ENCODE measurements around the gene OR10C1.
"Not testable (repeated sequence)": the region's sequence is repeated elsewhere in the genome, so short reads cannot be mapped to it uniquely, and the experiment has no call there.

Gene OR10C1, protein sequence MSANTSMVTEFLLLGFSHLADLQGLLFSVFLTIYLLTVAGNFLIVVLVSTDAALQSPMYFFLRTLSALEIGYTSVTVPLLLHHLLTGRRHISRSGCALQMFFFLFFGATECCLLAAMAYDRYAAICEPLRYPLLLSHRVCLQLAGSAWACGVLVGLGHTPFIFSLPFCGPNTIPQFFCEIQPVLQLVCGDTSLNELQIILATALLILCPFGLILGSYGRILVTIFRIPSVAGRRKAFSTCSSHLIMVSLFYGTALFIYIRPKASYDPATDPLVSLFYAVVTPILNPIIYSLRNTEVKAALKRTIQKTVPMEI

DNA sequence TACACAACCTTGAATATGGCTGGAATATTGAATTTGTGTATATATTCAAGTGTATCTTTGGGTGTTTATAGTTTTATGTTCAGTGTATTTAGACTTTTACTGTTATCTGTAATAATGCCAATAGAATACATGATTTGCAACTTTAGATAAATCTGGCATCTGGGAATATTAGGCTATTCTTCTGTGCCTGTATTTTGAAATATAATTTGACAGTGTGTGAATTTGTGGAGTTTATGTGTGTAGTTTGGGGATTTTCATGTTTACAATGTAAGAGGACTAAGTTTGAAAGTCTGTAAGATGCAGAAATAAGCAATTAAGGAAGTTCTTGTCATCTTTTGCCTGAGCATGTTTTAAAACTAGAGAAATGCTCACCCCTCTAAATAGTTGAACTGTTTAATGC, at the start of gene OR10C1:
TSS of gene OR10C1 (plus strand) at position 301 of the 400 bp plus-strand sequence. CDS start 710 bp downstream, outside the sequence.
- no peak within 1 kb of the TSS for H3K4me3 ChIP-seq (ENCODE audit: low read depth, low read length)

DNA sequence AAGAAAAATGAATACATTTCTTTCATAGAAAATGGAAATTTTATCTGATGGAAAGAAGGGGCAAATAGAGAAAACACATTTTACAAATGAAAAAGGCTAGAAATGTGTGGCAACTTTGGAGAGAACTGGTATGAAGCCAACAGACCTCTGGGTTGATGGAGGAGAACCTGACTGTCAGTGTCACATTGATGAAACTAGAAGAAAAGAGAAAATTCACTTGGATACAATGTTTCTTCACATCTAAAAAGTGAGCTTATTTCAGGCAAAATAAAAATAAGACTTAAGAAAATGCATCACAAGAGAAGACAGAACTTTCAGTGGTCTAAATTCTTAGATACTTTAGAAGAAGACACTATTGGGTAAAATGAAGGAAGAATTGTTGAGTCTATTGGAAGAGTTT, 43.8 kb upstream of the OR10C1 start, which contains the start of gene OR12D2:
TSS of gene OR12D2 (plus strand) at position 301 of the 400 bp plus-strand sequence. CDS start 1,069 bp downstream, outside the sequence.
- H3K4me3 ChIP-seq (ENCODE audit: low read depth, low read length), result no peak within 1 kb of the TSS

DNA sequence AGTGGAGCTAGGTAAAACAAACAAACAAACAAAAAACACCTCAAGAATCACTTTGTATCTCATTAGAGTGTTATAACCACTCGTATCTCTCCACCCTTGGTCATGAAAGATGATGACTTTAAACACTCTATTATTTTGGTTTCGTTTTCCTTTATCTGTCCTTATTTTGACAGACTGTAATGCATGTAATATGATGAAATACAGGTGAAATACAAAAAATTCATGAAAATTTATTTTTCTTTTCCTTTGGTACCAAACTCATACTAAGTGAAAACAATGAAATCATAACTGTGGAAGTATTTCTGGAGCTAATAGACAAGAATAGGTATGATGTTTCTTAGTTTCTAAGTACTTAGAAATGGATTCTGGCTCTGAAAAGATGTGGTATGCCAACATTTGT, 39.6 kb upstream of the OR10C1 start:
- no peak overlapping the region for H3K4me3 ChIP-seq (ENCODE audit: low read depth, low read length)

DNA sequence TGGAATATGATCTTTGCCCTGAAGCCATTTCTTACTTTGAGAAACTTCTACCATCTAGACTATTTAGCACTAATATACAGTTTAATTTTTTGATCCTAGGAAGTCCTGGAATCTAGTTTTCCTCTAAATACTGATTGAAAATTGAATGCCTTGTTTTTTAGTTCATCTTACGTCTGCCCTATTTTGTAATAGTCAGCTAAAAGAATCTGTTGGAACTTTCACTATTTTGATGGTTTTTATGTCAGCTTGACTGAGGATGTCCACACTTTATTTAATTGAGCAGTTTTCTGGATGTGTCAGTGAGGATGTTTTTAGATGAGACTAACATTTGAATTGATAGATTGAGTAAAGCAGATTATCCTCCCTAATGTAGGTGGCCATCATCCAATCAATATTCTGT, 35.3 kb upstream of the OR10C1 start:
- no peak overlapping the region for H3K4me3 ChIP-seq (ENCODE audit: low read depth, low read length)

DNA sequence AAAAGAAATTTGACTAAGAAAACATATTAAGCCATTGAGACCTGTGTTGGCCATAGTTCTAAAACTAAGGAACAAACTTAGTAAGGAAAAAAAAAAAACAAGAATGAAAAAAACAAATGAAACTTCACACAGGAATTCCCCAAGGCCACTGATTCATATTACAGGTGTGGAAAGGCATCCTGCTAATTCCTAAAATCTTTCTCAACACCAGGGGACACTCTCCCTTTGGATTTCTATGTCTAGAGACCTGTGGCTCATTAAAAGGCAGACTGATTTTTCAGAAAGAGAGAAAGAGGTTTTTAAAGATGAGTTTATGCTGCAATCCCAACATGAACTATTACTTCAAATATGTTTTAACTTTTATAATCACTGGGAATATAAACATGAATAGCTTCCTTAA, 24.5 kb upstream of the OR10C1 start, which contains the start of gene OR12D1:
TSS of gene OR12D1 (plus strand) at position 341 of the 400 bp plus-strand sequence.
- H3K4me3 ChIP-seq (ENCODE audit: low read depth, low read length), result no peak within 1 kb of the TSS

DNA sequence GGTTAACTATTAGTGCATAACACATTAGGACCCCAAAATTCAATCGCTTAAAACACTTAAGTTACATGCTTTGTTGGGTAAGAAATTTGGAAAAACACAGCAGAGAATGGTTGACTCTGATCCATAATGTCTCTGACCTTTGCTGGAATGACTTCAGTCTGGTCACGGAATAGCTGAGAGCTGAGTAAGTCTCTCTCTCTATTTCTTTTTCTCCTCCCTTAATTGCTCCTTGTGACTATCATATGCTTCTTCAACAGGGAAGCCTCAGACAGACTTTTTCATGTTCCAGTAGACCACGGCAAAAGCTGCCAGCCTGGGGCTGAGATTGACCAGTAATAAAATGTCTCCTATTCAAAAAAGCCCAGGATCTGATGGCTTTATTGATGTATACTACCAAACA, 19.6 kb upstream of the OR10C1 start:
- H3K4me3 ChIP-seq (ENCODE audit: low read depth, low read length), result no peak overlapping the region

DNA sequence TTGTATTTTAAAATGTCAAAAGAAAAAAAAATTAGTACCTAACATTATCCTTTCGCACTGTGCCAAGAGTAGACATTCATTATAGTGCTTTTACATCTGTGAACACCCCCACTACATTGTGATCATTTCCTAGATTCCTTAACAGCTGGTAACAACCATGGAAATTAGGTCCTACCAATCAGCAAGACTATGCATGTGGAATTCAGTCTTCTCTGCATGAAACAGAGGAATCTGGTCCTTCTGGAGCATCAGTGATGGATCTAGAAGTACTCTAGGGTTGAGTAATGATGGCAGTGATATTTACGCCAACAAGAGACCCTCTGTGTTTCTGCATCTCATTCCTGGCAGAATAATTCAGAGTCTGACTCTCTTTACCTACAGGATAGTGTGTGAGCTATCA, 14.9 kb upstream of the OR10C1 start:
- no peak overlapping the region for H3K4me3 ChIP-seq (ENCODE audit: low read depth, low read length)

DNA sequence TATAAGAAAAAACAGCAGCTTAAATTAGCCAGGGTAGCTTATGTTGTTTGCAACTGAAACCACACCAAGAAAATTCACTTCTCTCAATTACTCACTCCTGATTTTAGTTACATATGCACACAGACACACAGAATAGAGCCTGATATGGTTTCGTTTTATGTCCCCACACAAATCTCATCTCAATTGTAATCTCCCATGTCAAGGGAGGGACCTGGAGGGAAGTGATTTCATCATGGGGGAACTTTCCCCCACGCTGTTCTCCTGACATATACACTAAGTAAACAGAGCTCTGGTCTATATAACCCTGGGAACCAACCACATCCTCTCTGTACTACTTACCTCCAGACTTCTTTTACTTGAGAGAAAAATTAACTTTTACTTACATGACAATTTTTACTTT, 14.5 kb upstream of the OR10C1 start:
- no peak overlapping the region for H3K4me3 ChIP-seq (ENCODE audit: low read depth, low read length)

DNA sequence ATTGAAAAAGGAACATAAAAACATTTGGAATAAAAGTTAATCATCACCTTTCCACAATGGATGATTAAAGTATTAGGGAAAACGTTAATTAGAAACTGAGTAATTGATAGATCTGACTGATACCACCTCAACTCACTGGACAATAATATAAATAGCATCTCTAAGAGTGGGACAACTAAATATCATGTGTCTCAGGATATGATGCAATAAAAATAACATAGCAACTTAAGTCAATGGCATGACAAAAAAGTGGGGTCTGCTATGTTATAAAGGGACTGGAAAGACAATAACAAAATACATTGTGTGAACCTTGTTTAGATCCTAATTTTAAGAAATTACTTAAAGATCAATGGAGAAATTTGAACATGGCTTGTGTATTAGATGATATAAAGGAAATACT, 14.0 kb upstream of the OR10C1 start:
- H3K4me3 ChIP-seq (ENCODE audit: low read depth, low read length), result no peak overlapping the region

DNA sequence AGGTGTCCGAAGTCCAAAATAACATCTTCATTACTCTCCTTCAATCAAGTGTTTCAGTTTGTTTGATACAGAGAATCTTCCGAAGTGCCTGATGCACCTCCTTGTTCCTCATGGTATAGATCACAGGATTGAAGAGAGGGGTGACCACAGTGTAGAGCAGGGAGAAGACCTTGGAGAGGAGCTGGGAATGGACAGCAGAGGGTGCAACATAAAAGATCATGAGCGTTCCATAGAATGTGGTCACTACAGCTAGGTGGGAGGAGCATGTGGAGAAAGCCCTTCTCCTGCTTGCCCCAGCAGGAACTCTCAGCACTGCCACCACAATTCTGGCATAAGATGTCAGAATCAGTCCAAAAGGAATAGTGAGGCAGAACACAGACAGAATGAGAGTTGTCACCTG, 12.5 kb upstream of the OR10C1 start:
- no peak overlapping the region for H3K4me3 ChIP-seq (ENCODE audit: low read depth, low read length)

DNA sequence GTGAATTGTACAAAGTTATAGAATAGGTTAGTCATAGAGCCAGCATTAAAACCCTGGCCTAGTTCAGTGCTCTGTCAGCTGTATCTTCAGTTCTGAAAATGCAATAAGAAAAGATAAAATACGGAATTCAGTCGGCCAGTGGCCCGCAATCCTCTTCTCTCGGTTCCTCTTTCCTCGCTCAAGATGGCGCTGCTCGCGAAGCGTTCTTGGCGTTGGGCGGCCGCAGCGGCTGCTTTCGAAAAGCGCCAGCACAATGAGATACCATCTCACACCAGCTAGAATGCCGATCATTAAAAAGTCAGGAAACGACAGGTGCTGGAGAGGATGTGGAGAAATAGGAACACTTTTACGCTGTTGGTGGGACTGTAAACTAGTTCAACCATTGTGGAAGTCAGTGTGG, 2.4 kb upstream of the OR10C1 start:
- not testable (repeated sequence) for H3K4me3 ChIP-seq (ENCODE audit: low read depth, low read length)

DNA sequence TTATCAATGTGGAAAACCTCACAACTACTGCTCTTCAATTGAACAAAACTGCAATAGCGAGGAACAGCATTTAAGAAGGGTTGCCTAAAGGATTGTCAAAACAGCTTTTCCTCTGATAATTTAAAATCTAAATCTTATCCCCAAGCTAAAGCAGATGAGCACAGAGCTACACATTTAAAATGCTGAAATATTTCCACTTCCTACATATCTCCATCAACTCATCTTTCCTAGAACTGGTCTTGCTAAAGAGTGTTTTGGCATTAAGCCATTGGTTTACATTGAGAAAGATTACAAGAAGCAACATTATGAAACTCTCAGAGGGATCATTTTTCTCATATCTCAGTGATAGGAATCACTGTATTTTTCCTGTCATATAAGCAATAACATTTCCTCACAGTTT, 3.6 kb downstream of the OR10C1 start:
- no peak overlapping the region for H3K4me3 ChIP-seq (ENCODE audit: low read depth, low read length)

DNA sequence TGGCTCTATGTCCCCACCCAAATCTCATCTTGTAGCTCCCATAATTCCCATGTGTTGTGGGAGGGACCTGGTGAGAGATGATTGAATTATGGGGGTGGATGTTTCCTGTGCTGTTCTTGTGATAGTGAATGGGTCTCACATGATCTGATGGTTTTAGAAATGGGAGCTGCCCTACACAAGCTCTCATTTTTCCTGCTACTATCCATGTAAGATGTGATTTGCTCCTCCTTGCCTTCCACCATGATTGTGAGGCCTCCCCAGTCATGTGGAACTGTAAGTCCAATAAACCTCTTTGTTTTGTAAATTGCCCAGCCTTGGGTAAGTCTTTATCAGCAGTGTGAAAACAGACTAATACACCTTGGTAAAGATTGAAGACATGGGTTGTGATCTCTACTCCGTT, 4.9 kb downstream of the OR10C1 start:
- not testable (repeated sequence) for H3K4me3 ChIP-seq (ENCODE audit: low read depth, low read length)

DNA sequence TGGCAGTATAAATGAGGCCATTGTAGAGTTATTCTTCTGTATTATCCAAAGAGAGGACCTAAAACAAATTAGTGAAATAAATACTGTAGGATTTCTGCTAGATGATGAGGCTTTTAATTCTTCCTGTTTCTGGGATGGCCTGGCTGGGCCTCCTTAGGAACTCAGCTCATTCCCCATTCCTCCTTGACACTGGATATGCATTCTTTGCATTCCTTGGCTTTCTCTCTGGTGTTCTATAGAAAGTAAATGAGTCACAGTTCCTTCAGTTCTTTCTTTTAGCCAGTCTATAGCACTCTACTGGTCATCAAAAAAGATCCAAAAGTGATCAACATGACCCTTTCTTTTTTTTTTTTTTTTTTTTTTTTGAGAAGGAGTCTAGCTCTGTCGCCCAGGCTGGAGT, 8.6 kb downstream of the OR10C1 start:
- no peak overlapping the region for H3K4me3 ChIP-seq (ENCODE audit: low read depth, low read length)

DNA sequence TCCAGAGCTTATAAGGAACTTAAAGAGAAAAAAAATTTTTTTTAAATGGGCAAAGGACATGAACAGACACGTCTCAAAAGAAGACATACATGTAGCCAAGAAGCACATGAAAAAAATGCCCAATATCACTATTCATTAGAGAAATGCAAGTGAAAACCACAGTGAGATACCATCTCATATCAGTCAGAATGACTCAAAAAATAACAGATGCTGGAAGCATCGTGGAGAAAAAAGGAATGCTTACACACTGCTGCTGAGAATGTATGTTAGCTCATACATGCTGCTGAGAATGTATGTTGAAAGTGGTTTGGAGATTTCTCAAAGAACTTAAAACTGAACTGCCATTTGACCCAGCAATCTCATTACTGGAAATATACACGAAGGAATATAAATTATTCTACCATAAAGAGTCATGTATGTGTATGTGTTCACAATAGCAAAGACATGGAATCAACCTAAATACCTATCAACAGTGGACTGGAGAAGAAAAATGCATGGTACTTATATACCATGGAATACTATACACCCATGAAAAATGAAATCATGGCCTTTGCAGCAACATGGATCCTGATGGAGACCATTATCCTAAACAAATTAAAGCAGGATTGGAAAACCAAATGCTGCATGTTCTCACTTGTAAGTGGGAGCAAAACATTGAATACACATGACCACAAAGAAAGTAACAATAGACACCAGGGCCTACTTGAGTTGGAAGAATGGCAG, 12.5 kb downstream of the OR10C1 start:
- no peak overlapping the region for H3K4me3 ChIP-seq (ENCODE audit: low read depth, low read length)

DNA sequence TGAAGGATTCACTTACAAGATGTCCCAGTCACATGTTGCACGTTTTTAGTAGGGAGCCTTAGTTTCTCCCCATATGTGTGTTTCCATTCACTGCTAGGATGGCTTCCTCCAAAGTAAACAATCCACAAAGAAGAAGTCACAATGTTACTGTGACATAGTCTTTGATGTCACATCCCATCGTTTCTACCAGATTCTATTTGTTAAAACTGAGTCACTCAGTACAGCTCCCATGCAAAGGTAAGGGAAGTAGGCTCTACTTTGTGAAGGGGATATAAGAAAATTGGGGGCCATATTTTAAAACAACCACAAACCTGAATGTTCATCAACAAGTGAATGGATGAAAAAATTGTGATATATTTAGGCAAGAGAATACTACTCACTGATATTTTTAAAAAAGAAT, 17.9 kb downstream of the OR10C1 start, which contains the start of the genes OR11A1 and OR2H1:
TSS of gene OR11A1 (minus strand) at position 101 of the 400 bp plus-strand sequence. CDS start 29,430 bp downstream, outside the sequence.
TSS of gene OR2H1 (plus strand) at position 185 of the 400 bp plus-strand sequence. CDS start 4,615 bp downstream, outside the sequence.
- no peak within 1 kb of the TSS for H3K4me3 ChIP-seq (ENCODE audit: low read depth, low read length)

DNA sequence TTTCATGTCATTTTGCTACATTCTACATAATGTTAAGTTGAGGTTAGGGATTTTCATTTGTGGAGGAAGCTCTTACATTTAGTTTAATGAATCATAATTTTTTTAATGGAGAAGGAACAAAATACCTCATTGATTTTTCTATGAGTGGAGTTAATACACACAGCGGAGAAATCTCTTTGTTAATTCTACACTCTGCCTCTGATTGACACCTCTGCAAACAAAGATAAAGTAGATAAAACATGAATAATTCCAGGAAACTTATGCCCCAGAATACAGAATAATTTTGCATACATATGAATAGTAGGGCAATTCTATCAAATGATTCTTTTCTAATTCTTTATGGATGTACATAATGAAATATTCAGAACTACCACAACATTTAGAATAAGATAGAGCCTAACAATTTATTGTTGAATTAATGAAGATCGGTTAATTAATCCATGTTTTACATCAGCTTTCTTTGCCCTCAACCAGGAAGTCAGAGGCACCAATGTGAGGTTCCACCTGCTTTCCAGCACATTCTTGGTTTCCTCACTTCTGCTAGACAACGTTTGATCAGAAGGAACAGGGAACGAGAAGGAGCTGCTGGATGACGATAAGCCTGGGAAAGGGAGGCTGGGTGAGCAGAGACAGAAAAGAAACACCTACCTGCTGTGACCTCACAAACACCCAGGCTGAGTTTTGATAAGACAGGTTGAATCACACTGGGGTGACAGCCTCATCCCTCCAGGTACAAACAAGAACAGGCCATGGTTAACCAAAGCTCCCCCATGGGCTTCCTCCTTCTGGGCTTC, 22.1 kb downstream of the OR10C1 start:
- H3K4me3 ChIP-seq (ENCODE audit: low read depth, low read length), result no peak overlapping the region

DNA sequence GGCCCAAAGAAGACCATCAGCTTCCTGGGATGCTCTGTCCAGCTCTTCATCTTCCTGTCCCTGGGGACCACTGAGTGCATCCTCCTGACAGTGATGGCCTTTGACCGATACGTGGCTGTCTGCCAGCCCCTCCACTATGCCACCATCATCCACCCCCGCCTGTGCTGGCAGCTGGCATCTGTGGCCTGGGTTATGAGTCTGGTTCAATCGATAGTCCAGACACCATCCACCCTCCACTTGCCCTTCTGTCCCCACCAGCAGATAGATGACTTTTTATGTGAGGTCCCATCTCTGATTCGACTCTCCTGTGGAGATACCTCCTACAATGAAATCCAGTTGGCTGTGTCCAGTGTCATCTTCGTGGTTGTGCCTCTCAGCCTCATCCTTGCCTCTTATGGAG, 22.9 kb downstream of the OR10C1 start:
- H3K4me3 ChIP-seq (ENCODE audit: low read depth, low read length), result no peak overlapping the region

DNA sequence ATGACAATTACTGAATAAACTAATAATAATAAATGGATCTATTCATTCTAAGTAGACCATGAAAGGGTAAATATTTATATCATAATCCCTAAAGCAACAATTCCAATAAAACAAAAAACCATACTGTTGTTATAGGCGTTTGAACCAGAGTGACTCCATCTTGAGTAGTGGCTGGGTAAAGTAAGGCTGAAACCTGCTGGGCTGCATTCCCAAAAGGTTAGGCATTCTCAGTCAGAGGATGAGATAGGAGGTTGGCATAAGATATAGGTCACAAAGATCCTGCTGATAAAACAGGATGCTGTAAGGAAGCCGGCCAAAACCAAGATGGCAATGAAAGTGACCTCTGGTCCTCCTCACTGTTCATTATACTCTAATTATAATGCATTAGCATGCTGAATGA, 26.2 kb downstream of the OR10C1 start:
- no peak overlapping the region for H3K4me3 ChIP-seq (ENCODE audit: low read depth, low read length)

DNA sequence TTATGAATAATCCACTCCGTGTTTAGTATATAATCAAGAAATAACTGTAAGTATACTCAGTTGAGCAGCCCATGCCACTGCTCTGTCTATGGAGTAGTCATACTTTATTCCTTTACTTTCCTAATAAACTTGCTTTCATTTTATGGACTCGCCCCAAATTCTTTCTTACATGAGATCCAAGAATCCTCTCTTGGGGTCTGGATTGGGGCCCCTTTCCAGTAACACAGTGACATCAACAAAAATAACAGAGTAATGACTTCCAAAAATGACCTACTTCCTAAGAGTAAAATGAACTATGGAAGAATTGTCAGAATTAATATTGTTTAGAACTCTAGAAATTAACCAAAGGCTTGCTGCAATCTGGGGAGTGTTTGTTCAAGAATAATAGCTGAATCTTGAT, 26.7 kb downstream of the OR10C1 start:
- no peak overlapping the region for H3K4me3 ChIP-seq (ENCODE audit: low read depth, low read length)

DNA sequence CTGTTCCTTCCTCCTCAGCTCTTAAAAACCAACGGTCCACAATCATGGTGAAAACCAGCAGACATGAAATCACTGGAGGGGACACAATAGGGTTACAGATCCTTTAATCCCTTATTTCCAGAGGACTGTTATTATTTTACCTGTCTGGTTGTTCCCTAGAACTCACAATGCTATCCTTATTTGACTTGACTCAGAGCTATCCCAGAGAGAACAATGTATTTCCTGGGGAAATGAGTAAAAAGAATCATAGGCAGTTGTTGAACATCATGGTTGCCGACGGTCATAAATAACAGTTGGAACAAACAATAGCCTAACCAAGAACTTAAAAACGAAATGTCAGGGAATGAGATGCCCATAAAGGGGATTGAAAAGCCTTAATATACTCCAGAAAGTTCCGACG, 27.1 kb downstream of the OR10C1 start:
- no peak overlapping the region for H3K4me3 ChIP-seq (ENCODE audit: low read depth, low read length)

Measured in iPS-11a (cell line).